GM12873 (cell line): ENCODE measurements around the gene ZNF783.
A peak's percentile ranks its signal among the peaks of the same experiment; 100 is the strongest.

ENCODE experiments used
- CTCF ChIP-seq: IDR thresholded peaks from 2 replicates; pipeline ENCODE4 v1.5.1; 2012; ENCODE audit warnings: low read depth, mild to moderate bottlenecking, moderate library complexity, low read length, control low read depth; ENCODE audit not compliant: insufficient read depth; ENCODE audit errors: missing control alignments

Gene ZNF783

GRCh38 chr7:149280151-149280550 is 18.2 kb downstream of the ZNF783 start:
- no peak for TF ChIP-seq CTCF

GRCh38 chr7:149280661-149281507 is 18.9 kb downstream of the ZNF783 start:
- no peak for TF ChIP-seq CTCF

GRCh38 chr7:149281508-149282330 is 19.7 kb downstream of the ZNF783 start:
- TF ChIP-seq CTCF: no peak

- TF ChIP-seq CTCF: no peak
Measured at GRCh38 chr7:149282331-149282655, 20.3 kb downstream of the ZNF783 start.

GRCh38 chr7:149283321-149283720 is 21.3 kb downstream of the ZNF783 start:
- no peak for TF ChIP-seq CTCF

- no peak for TF ChIP-seq CTCF
Measured at GRCh38 chr7:149284343-149284742, 22.3 kb downstream of the ZNF783 start.

GRCh38 chr7:149284850-149285585 is 23.0 kb downstream of the ZNF783 start:
- TF ChIP-seq CTCF: peak; percentile 27
